ENCODE measurements around the gene PTPRD.

DNA sequence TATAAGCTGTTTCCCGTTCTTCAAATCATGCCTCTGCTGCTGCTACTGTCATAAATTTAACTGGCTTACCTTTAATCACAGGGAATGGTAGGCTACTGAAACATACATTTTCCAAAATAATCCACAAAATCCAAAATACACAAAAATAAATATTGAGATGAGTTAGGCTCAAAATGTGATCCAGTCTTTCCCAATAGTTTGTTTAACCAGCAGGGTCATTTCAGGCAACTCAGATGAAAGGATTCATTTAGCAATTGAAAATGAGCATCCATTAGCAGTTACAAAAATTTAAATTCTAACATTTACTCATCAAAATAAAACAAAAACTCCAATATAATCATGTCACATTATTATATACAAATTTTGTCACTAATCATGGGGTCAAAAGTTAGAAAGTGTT lies 1797.6 kb downstream of the PTPRD start:
- TF ChIP-seq, protein P1, sequence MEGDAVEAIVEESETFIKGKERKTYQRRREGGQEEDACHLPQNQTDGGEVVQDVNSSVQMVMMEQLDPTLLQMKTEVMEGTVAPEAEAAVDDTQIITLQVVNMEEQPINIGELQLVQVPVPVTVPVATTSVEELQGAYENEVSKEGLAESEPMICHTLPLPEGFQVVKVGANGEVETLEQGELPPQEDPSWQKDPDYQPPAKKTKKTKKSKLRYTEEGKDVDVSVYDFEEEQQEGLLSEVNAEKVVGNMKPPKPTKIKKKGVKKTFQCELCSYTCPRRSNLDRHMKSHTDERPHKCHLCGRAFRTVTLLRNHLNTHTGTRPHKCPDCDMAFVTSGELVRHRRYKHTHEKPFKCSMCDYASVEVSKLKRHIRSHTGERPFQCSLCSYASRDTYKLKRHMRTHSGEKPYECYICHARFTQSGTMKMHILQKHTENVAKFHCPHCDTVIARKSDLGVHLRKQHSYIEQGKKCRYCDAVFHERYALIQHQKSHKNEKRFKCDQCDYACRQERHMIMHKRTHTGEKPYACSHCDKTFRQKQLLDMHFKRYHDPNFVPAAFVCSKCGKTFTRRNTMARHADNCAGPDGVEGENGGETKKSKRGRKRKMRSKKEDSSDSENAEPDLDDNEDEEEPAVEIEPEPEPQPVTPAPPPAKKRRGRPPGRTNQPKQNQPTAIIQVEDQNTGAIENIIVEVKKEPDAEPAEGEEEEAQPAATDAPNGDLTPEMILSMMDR (tag by site-specific recombination; IDR thresholded peaks at IDR 0.05) = no peak
- TF ChIP-seq ZNF843 (tag by site-specific recombination; IDR thresholded peaks at IDR 0.05) (no peak), ZNF311 (tag by site-specific recombination; IDR thresholded peaks at IDR 0.05; ENCODE audit: borderline replicate concordance) (no peak), ZBTB48 (tag by site-specific recombination; IDR thresholded peaks at IDR 0.05) (no peak), ZNF341 (tag by site-specific recombination; IDR thresholded peaks at IDR 0.05; ENCODE audit: low read depth) (no peak), TCF7L2 (IDR thresholded peaks at IDR 0.05; ENCODE audit: borderline replicate concordance, low read depth, low read length) (no peak), ZNF266 (tag by site-specific recombination; IDR thresholded peaks at IDR 0.05; ENCODE audit: low read depth) (no peak)
- TF ChIP-seq, protein P2, sequence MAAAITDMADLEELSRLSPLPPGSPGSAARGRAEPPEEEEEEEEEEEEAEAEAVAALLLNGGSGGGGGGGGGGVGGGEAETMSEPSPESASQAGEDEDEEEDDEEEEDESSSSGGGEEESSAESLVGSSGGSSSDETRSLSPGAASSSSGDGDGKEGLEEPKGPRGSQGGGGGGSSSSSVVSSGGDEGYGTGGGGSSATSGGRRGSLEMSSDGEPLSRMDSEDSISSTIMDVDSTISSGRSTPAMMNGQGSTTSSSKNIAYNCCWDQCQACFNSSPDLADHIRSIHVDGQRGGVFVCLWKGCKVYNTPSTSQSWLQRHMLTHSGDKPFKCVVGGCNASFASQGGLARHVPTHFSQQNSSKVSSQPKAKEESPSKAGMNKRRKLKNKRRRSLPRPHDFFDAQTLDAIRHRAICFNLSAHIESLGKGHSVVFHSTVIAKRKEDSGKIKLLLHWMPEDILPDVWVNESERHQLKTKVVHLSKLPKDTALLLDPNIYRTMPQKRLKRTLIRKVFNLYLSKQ (tag by site-specific recombination; IDR thresholded peaks at IDR 0.05; ENCODE audit: borderline replicate concordance) = no peak
- TF ChIP-seq, protein P3, sequence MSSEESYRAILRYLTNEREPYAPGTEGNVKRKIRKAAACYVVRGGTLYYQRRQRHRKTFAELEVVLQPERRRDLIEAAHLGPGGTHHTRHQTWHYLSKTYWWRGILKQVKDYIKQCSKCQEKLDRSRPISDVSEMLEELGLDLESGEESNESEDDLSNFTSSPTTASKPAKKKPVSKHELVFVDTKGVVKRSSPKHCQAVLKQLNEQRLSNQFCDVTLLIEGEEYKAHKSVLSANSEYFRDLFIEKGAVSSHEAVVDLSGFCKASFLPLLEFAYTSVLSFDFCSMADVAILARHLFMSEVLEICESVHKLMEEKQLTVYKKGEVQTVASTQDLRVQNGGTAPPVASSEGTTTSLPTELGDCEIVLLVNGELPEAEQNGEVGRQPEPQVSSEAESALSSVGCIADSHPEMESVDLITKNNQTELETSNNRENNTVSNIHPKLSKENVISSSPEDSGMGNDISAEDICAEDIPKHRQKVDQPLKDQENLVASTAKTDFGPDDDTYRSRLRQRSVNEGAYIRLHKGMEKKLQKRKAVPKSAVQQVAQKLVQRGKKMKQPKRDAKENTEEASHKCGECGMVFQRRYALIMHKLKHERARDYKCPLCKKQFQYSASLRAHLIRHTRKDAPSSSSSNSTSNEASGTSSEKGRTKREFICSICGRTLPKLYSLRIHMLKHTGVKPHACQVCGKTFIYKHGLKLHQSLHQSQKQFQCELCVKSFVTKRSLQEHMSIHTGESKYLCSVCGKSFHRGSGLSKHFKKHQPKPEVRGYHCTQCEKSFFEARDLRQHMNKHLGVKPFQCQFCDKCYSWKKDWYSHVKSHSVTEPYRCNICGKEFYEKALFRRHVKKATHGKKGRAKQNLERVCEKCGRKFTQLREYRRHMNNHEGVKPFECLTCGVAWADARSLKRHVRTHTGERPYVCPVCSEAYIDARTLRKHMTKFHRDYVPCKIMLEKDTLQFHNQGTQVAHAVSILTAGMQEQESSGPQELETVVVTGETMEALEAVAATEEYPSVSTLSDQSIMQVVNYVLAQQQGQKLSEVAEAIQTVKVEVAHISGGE (tag by site-specific recombination; conservative IDR thresholded peaks at IDR 0.05; ENCODE audit: low read depth) = no peak
- TF ChIP-seq, protein P4, sequence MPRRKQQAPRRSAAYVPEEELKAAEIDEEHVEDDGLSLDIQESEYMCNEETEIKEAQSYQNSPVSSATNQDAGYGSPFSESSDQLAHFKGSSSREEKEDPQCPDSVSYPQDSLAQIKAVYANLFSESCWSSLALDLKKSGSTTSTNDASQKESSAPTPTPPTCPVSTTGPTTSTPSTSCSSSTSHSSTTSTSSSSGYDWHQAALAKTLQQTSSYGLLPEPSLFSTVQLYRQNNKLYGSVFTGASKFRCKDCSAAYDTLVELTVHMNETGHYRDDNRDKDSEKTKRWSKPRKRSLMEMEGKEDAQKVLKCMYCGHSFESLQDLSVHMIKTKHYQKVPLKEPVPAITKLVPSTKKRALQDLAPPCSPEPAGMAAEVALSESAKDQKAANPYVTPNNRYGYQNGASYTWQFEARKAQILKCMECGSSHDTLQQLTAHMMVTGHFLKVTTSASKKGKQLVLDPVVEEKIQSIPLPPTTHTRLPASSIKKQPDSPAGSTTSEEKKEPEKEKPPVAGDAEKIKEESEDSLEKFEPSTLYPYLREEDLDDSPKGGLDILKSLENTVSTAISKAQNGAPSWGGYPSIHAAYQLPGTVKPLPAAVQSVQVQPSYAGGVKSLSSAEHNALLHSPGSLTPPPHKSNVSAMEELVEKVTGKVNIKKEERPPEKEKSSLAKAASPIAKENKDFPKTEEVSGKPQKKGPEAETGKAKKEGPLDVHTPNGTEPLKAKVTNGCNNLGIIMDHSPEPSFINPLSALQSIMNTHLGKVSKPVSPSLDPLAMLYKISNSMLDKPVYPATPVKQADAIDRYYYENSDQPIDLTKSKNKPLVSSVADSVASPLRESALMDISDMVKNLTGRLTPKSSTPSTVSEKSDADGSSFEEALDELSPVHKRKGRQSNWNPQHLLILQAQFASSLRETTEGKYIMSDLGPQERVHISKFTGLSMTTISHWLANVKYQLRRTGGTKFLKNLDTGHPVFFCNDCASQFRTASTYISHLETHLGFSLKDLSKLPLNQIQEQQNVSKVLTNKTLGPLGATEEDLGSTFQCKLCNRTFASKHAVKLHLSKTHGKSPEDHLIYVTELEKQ (tag by site-specific recombination; IDR thresholded peaks at IDR 0.05; ENCODE audit: borderline replicate concordance) = no peak
- TF ChIP-seq, protein P5, sequence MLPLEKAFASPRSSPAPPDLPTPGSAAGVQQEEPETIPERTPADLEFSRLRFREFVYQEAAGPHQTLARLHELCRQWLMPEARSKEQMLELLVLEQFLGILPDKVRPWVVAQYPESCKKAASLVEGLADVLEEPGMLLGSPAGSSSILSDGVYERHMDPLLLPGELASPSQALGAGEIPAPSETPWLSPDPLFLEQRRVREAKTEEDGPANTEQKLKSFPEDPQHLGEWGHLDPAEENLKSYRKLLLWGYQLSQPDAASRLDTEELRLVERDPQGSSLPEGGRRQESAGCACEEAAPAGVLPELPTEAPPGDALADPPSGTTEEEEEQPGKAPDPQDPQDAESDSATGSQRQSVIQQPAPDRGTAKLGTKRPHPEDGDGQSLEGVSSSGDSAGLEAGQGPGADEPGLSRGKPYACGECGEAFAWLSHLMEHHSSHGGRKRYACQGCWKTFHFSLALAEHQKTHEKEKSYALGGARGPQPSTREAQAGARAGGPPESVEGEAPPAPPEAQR (tag by site-specific recombination; IDR thresholded peaks at IDR 0.05) = no peak
